ENCODE measurements around the gene HINT3. TPM values are rescaled to one million over a fixed set of nuclear protein-coding genes. Genes with fewer than 3 reads are reported as not detected.
A peak's percentile ranks its signal among the peaks of the same experiment; 100 is the strongest.

HINT3 gene
- total and polyA plus RNA-seq, 2 of the 13 experiments (the other 11 are each of a cell fraction or from before 2014, with no cell fraction given): 3.1 to 22.8 TPM

- no peak for TF ChIP-seq SMARCE1 (IDR thresholded peaks at IDR 0.05; ENCODE audit: borderline replicate concordance)
- TF ChIP-seq JARID2 (CRISPR knock-in tag; IDR thresholded peaks at IDR 0.05; ENCODE audit: insufficient replicate concordance): no peak
- no peak for TF ChIP-seq ZFP37 (CRISPR knock-in tag; IDR thresholded peaks at IDR 0.05; ENCODE audit: borderline replicate concordance)
- no peak for TF ChIP-seq CENPBD1 (CRISPR knock-in tag; IDR thresholded peaks at IDR 0.05; ENCODE audit: borderline replicate concordance, low read depth)
- TF ChIP-seq POLR2AphosphoS2 (IDR thresholded peaks at IDR 0.05; ENCODE audit: low read depth, low read length): no peak
- TF ChIP-seq FOXA1 (IDR thresholded peaks at IDR 0.05): no peak
- TF ChIP-seq FOXA1 (CRISPR knock-in tag; IDR thresholded peaks at IDR 0.05): peak; percentile 61
- no peak; the same call in 1 of the 2 replicates for TF ChIP-seq SNAPC5 (CRISPR knock-in tag; IDR thresholded peaks at IDR 0.05; ENCODE audit: borderline replicate concordance)
- TF ChIP-seq GFI1 (CRISPR knock-in tag; IDR thresholded peaks at IDR 0.05; ENCODE audit: borderline replicate concordance): peak; percentile 55; the same call in 1 of the 2 replicates
- no peak for TF ChIP-seq ZNF672 (CRISPR knock-in tag; IDR thresholded peaks at IDR 0.05)
- TF ChIP-seq IRF9 (CRISPR knock-in tag; IDR thresholded peaks at IDR 0.05; ENCODE audit: borderline replicate concordance): no peak
- TF ChIP-seq ZNF772 (CRISPR knock-in tag; IDR thresholded peaks at IDR 0.05): 0 out of 2 replicates have a peak, but pooled peaks have one; percentile 47
- TF ChIP-seq ZBTB4 (CRISPR knock-in tag; IDR thresholded peaks at IDR 0.05; ENCODE audit: borderline replicate concordance): no peak
- TF ChIP-seq TFDP2 (CRISPR knock-in tag; IDR thresholded peaks at IDR 0.05): 0 out of 2 replicates have a peak, but pooled peaks have one; percentile 0
- no peak for TF ChIP-seq ZNF225 (CRISPR knock-in tag; IDR thresholded peaks at IDR 0.05)
- TF ChIP-seq ATF4 (CRISPR knock-in tag; IDR thresholded peaks at IDR 0.05): peak in 1 of 2 experiments; percentile 61; a peak in 1 of 4 replicates
- TF ChIP-seq ZNF326 (CRISPR knock-in tag; IDR thresholded peaks at IDR 0.05; ENCODE audit: borderline replicate concordance): no peak
- TF ChIP-seq ZNF44 (CRISPR knock-in tag; IDR thresholded peaks at IDR 0.05): no peak
- TF ChIP-seq ZNF780A (CRISPR knock-in tag; IDR thresholded peaks at IDR 0.05): no peak
- TF ChIP-seq SOX5 (CRISPR knock-in tag; IDR thresholded peaks at IDR 0.05; ENCODE audit: borderline replicate concordance): peak; percentile 98
- no peak for TF ChIP-seq NR2F2 (IDR thresholded peaks at IDR 0.05; ENCODE audit: borderline replicate concordance, low read depth)
- TF ChIP-seq NKX3-1 (CRISPR knock-in tag; IDR thresholded peaks at IDR 0.05): no peak
Measured at GRCh38 chr6:125918681-125919566, 37.6 kb upstream of the HINT3 start (continued).
